IgD-negative memory B cell (primary cell): Measurements from ENCODE around the gene C17orf113. TPM values are rescaled to one million over a fixed set of nuclear protein-coding genes. Genes with fewer than 3 reads are reported as not detected.
"Not testable (repeated sequence)": the region's sequence is repeated elsewhere in the genome, so short reads cannot be mapped to it uniquely, and the experiment has no call there.

Experiments used
- H3K27ac Mint-ChIP-seq, 3 donors: one replicate each; pipeline ENCODE4 v1.8.0; 2020 to 2022; ENCODE audit warnings: mild to moderate bottlenecking in 3 of 3, mixed read lengths in 3 of 3, moderate library complexity in 1 of 3
- H3K27me3 Mint-ChIP-seq: one replicate; pipeline ENCODE4 v1.8.0; 2021; ENCODE audit warnings: mixed read lengths
- H3K36me3 Mint-ChIP-seq: one replicate; pipeline ENCODE4 v1.8.0; 2020; ENCODE audit warnings: mild to moderate bottlenecking, mixed read lengths
- H3K4me1 Mint-ChIP-seq, 3 donors: one replicate each; pipeline ENCODE4 v1.8.0; 2020 to 2022; ENCODE audit warnings: mixed read lengths in 3 of 3, mild to moderate bottlenecking in 1 of 3
- H3K4me3 Mint-ChIP-seq, 4 donors: one replicate each; pipeline ENCODE4 v1.8.0; 2020 to 2022; ENCODE audit warnings: mild to moderate bottlenecking in 4 of 4, mixed read lengths in 4 of 4, moderate library complexity in 3 of 4
- H3K9me3 Mint-ChIP-seq, 3 donors: one replicate each; pipeline ENCODE4 v1.8.0; 2020 to 2021; ENCODE audit warnings: mixed read lengths in 3 of 3, mild to moderate bottlenecking in 1 of 3
- polyA plus RNA-seq: library from polyadenylated mRNA; unstranded; fragments of 300-500 nt; fragmentation: Illumina TruSeq; gene quantifications from one replicate; pipeline ENCODE4 v1.2.3, GENCODE V29; 2021

Gene C17orf113
- polyA plus RNA-seq, 1 donor from 2014 or later = 0.48 TPM

DNA sequence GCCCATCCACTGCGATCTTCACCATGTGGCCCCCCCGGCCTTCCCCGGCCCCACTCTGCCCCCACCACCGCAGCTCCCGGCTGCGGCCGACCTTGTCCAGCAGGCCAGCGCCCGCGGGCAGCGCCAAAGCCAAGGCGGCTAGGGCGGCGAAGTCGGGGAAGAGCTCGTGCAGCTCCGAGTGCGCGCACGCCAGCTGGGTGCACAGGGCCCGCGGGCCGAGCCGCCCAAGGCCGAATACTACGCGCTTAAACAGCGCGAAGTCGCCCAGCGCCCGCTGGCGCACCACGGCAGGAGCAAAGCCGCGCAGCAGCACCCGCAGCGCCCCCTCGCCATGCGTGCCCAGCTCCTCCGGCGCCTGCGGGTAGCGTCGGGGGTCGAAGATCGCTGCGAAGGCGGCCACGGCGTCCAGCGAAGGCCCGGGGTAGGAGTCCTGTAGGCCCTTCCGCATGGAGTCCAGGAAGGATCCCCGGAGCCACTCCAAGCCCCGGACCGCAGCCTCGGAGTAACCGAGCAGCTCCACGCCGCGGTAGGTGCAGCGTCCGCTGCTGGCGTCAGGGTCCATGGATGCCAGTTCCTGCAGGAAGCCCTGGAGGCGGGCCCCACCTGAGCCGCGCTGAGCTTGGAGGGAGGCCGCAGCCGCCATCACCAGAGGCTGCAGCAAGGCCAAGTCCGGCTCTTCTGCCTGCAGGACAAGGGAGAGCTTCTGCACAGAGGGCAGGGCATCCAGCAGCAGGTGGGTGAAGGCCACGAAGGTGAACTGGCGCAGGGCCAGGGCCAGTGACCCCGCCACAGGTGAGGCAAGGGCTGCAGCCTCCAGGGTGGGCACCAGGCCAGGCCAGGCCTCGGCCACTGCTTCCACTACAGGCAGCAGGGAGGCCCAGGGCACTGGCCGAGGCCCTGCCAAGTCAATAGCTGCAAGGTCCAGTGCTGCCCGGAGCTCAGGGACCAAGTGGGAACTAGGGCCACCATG lies 10.3 kb downstream of the C17orf113 start:
- H3K9me3 Mint-ChIP-seq = no peaks in the 10 kb centered on the region
- peaks cover 3% of the 10 kb centered on the region for H3K36me3 Mint-ChIP-seq
- H3K27ac Mint-ChIP-seq = no peak overlapping the region
- H3K4me1 Mint-ChIP-seq = no peaks in the 10 kb centered on the region
- H3K4me3 Mint-ChIP-seq = no peak overlapping the region
- H3K27me3 Mint-ChIP-seq = no peaks in the 10 kb centered on the region

DNA sequence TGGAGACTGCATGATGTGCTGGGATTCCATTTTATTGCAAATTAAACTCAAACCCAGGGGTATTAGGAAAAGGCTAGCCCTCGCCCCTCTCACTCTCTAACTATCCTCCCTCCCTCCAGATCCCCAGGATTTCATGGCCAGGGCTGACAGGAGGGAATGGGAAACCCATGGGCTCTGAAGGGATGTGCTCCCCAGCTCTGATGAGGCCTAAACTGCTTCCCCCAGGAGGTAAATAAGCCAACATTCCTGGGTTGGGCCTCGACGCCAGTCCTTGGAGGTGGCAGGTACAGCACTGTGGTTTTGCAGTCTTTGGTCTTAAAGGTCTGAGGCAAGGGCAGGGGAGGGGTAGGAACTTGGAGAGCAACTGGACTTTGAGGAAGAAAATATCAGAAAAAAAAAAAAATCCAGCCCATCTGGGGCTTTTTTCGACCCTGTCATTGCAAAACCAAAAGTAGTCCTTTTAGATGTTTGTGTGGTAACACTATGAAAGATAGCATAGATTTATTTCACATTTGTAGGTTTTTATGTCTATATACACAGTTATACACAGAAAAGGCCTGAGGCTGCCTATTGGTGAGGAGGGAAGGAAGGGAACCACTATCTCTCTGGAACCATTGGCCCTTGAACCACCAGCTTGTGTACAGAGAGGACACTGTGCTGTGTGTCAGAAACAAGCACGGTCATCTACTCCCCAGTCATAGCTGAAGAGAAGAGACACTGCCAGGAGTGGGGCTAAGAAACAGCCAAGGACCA lies 12.0 kb downstream of the C17orf113 start:
- Mint-ChIP-seq H3K4me3 (no peak overlapping the region), H3K4me1 (peaks cover 0 to 3% (median 2%) of the 10 kb centered on the region in 3 donors), H3K36me3 (peaks cover 3% of the 10 kb centered on the region), H3K9me3 (no peaks in the 10 kb centered on the region), H3K27ac (no peak overlapping the region), H3K27me3 (no peaks in the 10 kb centered on the region)

DNA sequence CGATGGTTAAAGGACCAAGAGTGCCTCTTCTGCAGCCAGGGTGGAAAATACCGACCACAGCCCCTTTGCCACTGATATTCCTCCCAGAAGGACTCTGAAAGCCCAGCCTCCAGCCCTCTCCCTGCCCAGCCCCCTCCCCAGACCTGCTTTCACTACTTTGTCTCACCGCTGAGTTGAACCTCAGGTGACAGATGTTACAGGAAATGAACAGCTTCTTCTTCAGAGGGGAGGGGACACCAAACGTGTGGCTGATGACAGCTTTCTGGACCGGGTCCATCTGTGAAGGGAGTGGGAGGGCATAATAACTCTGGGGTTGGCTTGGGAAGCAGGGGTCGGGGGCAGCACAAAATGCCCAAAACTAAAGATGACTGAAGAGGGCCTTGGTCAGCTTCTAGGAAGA lies 16.3 kb downstream of the C17orf113 start:
- H3K4me1 Mint-ChIP-seq = peaks cover 0 to 3% (median 2%) of the 10 kb centered on the region in 3 donors
- no peak overlapping the region for H3K4me3 Mint-ChIP-seq
- no peaks in the 10 kb centered on the region for H3K9me3 Mint-ChIP-seq
- no peaks in the 10 kb centered on the region for H3K27me3 Mint-ChIP-seq
- H3K27ac Mint-ChIP-seq = no peak overlapping the region
- H3K36me3 Mint-ChIP-seq = peaks cover 1% of the 10 kb centered on the region

DNA sequence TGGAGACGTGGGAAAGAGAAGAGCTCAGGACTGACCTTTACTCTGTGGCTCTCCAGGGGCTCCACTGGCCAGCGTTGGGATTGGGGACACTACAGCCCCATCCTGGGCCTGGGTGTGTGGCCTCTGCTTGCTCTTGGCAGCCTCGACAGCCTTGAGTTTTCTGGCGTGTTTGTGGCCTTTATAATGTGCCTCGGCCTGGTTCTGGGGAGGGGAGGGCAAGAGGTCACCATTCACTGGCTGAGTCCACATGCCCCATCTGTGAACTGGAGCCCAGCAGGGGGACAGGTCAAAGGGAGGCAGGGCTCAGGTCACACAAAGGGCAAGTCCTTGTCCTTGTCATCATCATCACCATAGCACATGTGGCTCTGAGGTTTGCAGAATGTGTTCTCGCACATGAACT lies 18.8 kb downstream of the C17orf113 start:
- Mint-ChIP-seq H3K36me3 (peaks cover 2% of the 10 kb centered on the region), H3K4me1 (peaks cover 0 to 3% (median 2%) of the 10 kb centered on the region in 3 donors), H3K9me3 (no peaks in the 10 kb centered on the region), H3K27me3 (no peaks in the 10 kb centered on the region), H3K27ac (no peak overlapping the region), H3K4me3 (no peak overlapping the region)

DNA sequence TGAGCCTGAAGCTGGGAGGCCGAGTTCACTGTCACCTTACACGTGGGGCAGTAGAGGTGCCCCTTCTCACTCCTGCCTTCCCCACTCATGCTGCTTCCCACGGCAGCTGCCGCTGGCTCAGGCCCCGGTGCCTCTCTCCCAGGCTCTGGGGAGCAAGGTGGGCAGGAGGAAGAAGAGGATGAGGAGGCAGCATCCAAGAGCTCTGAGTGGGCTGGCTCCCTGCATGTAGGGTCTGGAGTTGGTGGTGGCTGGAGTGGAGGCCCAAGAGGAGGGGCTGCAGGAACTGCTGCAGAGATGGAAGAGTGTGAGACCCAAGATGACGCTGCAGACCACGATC lies 21.6 kb downstream of the C17orf113 start:
- no peak overlapping the region for H3K27ac Mint-ChIP-seq
- no peak overlapping the region for H3K4me3 Mint-ChIP-seq
- peaks cover 2% of the 10 kb centered on the region for H3K36me3 Mint-ChIP-seq
- H3K4me1 Mint-ChIP-seq = peaks cover 6 to 8% (median 6%) of the 10 kb centered on the region in 3 donors
- no peaks in the 10 kb centered on the region for H3K27me3 Mint-ChIP-seq
- H3K9me3 Mint-ChIP-seq = no peaks in the 10 kb centered on the region

DNA sequence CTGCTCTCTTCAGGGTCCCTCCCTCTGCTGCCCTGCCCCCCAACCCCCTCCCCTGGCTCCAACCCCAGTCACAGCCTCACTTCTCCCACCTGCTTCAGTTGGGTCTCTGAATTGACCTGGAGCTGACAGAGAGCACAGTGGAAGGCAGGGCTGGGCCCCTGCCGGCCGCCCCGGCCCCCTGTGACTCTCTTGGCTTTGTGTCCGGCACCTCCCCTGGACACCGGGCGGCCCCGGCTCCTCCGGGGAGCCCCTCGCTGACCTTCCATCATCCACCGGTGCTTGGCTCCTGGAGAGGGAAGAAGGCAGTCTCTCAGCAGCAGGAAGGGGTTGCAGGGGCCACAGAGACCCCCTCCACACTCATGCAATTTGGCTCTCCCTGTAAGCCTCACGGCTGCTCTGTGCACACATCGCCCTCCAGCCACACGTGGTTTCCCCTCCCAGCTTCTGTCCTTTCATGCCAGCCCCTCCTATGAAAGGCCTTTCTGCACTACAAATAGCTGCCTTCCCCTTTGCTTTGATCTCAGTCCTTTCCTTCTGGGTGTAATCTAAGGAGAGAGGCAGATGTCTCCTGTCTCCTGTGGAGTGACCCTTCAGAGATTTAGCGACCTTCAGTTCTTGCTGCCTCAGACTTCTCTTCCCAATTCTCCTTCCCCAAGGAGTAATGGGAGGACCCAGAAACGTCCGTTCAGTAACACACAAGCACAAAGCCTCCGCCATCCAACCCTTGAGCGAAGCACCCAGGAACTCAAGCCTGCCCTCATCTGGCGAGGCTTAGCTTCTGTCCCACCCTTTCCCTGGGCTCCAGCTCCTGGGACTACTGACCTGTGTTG lies 22.2 kb downstream of the C17orf113 start:
- H3K27ac Mint-ChIP-seq = no peak overlapping the region
- H3K4me3 Mint-ChIP-seq = peak overlapping the region in 1 of 4 donors; percentile 5
- peaks cover 2% of the 10 kb centered on the region for H3K36me3 Mint-ChIP-seq
- no peaks in the 10 kb centered on the region for H3K27me3 Mint-ChIP-seq
- H3K9me3 Mint-ChIP-seq = no peaks in the 10 kb centered on the region
- peaks cover 5 to 6% (median 6%) of the 10 kb centered on the region in 3 donors for H3K4me1 Mint-ChIP-seq

DNA sequence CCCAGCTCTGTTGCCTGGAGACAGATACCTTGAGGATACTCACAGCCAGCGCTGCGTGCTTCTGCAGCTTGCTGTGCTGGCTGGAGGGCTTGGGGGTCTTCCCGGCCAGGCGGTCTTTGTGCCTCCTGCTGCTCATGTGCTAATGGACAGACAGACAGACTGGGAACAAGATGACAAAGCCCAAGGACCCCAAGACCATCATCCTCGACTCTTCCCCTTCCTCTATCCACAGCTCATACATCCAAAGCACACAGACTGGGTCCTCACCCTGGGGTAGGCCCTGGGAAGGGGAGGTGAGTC lies 22.9 kb downstream of the C17orf113 start:
- no peak overlapping the region for H3K27ac Mint-ChIP-seq
- H3K36me3 Mint-ChIP-seq = peaks cover 2% of the 10 kb centered on the region
- H3K4me3 Mint-ChIP-seq = no peak overlapping the region
- peaks cover 5 to 6% (median 6%) of the 10 kb centered on the region in 3 donors for H3K4me1 Mint-ChIP-seq
- no peaks in the 10 kb centered on the region for H3K27me3 Mint-ChIP-seq
- H3K9me3 Mint-ChIP-seq = no peaks in the 10 kb centered on the region

DNA sequence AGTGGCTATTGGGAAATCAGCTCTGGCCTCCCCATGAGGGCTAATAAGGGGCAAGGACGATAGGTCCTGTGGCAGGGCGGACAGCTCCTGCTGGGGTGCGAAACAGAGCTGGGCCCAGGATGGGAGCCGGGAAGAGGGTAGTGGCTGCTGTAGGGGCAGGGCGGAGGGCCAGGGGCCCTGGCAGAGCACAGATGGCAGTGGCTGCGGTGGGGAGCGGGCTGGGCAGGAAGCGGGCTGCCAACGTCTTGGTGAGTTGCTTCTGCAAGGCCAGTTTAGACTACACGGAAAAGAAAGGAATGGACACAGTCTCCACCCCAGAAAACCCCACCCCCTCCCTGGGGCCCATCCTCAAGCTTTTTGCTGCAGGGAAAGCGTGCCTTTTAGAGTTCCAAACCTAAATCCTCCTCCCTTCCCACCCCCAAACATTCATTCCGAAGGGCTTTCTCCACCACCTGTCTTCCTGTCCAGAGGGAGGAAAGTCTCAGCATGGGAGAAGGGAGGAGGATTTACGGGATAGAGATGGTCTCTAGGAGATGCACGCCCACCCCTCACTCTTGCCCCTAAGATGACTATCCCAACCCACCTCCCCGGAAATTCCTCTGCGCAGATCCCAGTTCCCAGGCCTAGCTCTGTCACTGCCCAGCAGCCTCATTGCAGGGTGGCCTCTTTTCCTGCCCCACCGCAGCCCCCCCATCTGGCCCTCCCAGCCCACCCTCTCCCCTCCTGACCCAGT lies 23.4 kb downstream of the C17orf113 start:
- no peak overlapping the region for H3K27ac Mint-ChIP-seq
- H3K27me3 Mint-ChIP-seq = no peaks in the 10 kb centered on the region
- peaks cover 6 to 9% (median 7%) of the 10 kb centered on the region in 3 donors for H3K4me1 Mint-ChIP-seq
- H3K36me3 Mint-ChIP-seq = peaks cover 3% of the 10 kb centered on the region
- no peak overlapping the region for H3K4me3 Mint-ChIP-seq
- H3K9me3 Mint-ChIP-seq = no peaks in the 10 kb centered on the region

DNA sequence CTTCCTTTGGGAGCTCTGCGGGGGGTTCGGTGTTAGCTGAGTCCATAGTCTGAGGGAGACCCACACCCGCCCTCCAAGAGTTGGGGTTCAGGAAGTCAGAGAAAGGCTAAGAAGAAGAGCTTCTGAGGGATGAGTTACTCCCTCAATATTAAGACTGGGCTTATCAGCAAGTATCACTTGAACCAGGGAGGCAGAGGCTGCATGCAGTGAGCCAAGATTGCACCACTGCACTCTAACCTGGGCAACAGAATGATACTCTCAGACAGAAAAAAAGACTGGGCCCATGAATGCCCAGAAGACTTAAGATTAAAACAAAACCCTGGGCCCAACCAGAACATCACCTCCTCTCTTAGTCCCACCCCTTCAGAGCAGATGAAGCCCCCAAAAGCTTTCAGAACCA lies 24.5 kb downstream of the C17orf113 start:
- Mint-ChIP-seq H3K27ac (peak overlapping the region in 1 of 3 donors; percentile 5), H3K9me3 (no peaks in the 10 kb centered on the region)

DNA sequence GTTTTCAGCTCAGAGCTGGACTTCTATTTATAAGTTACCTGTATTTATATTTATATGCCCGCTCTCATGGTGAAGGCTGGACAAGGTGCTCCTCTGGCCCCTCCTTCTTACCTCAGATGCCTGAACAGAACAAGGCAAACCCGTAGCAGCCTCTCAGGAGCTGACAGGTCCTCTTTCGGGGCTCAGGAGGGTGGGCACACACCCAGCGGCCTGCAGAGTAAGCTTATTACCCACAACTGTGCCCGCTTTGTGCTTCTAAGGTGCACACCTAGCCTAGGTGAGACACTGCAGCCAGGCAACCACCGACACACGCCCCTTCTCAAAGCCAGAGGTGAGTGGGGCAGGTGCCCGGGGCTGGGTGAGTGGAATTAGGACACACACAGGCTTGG lies 25.2 kb downstream of the C17orf113 start:
- H3K4me3 Mint-ChIP-seq = peak overlapping the region in 3 of 4 donors; percentile 79 to 82 (median 79)
- peak overlapping the region in 2 of 3 donors; percentile 78 to 92 for H3K27ac Mint-ChIP-seq
- no peaks in the 10 kb centered on the region for H3K9me3 Mint-ChIP-seq
- H3K36me3 Mint-ChIP-seq = peaks cover 3% of the 10 kb centered on the region
- H3K27me3 Mint-ChIP-seq = no peaks in the 10 kb centered on the region
- H3K4me1 Mint-ChIP-seq = peaks cover 18 to 22% (median 19%) of the 10 kb centered on the region in 3 donors

More for the DNA sequence above, 24.5 kb downstream of the C17orf113 start:
- Mint-ChIP-seq H3K27me3 (no peaks in the 10 kb centered on the region), H3K36me3 (peaks cover 3% of the 10 kb centered on the region), H3K4me1 (peaks cover 13 to 17% (median 13%) of the 10 kb centered on the region in 3 donors), H3K4me3 (no peak overlapping the region)

DNA sequence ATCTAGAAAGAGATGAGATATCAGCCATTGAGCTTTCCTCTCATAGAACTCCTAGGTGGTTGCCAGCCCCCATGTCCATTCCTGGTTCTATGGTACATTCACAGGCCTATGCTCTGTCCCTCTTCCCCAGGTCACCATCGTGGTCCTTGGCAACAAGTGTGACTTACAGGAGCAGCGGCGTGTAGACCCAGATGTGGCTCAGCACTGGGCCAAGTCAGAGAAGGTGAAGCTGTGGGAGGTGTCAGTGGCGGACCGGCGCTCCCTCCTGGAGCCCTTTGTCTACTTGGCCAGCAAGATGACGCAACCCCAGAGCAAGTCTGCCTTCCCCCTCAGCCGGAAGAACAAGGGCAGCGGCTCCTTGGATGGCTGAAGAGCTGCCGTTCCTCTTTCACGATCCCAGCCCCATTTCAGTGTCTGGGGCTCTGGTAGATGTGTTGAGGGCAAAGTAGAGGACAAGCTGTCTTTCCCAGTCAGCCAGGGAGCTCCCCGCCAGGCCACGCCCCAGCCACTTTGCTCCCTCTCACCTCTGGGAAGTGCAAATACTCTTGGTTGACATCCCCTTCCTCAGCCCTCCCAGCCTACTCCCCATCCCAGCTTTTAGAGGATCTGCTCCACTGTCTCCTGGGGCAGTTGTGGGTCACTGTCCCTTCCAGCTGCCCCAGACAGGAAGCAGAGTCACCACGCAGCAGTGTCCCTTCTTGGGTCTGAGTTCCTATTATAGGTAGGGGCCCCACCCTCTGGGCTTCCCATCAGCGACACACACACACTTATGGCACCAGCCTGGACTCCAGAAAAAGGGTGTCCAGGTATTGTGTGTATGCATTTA lies 26.7 kb downstream of the C17orf113 start:
- Mint-ChIP-seq H3K9me3 (no peaks in the 10 kb centered on the region), H3K4me3 (peak overlapping the region in 2 of 4 donors; percentile 25 to 95), H3K4me1 (peaks cover 22 to 27% (median 25%) of the 10 kb centered on the region in 3 donors)

DNA sequence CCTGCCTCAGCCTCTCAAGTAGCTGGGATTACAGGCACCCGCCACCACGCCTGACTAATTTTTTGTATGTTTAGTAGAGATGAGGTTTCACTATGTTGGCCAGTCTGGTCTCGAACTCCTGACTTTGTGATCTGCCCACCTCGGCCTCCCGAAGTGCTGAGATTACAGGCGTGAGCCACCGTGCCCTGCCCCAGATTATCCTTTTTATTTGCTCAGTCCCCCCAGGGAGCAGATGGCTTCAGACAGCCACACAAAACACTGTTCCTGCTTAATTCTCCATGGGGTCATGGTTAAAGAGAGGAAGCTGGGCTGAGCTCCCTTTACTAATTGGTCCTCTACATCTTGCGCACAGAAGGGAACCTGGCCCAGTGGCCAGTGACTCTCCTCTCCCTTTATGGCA lies 29.6 kb downstream of the C17orf113 start:
- H3K9me3 Mint-ChIP-seq, H3K36me3 Mint-ChIP-seq, H3K27me3 Mint-ChIP-seq: not testable (repeated sequence)
- H3K4me1 Mint-ChIP-seq = peaks cover 36 to 43% (median 42%) of the 10 kb centered on the region in 3 donors
- peak overlapping the region in 1 of 3 donors; percentile 86 for H3K27ac Mint-ChIP-seq
- H3K4me3 Mint-ChIP-seq = peak overlapping the region; percentile 73 to 95 (median 82)

More for the DNA sequence above, 26.7 kb downstream of the C17orf113 start:
- no peaks in the 10 kb centered on the region for H3K27me3 Mint-ChIP-seq
- H3K27ac Mint-ChIP-seq = no peak overlapping the region
- peaks cover 1% of the 10 kb centered on the region for H3K36me3 Mint-ChIP-seq

DNA sequence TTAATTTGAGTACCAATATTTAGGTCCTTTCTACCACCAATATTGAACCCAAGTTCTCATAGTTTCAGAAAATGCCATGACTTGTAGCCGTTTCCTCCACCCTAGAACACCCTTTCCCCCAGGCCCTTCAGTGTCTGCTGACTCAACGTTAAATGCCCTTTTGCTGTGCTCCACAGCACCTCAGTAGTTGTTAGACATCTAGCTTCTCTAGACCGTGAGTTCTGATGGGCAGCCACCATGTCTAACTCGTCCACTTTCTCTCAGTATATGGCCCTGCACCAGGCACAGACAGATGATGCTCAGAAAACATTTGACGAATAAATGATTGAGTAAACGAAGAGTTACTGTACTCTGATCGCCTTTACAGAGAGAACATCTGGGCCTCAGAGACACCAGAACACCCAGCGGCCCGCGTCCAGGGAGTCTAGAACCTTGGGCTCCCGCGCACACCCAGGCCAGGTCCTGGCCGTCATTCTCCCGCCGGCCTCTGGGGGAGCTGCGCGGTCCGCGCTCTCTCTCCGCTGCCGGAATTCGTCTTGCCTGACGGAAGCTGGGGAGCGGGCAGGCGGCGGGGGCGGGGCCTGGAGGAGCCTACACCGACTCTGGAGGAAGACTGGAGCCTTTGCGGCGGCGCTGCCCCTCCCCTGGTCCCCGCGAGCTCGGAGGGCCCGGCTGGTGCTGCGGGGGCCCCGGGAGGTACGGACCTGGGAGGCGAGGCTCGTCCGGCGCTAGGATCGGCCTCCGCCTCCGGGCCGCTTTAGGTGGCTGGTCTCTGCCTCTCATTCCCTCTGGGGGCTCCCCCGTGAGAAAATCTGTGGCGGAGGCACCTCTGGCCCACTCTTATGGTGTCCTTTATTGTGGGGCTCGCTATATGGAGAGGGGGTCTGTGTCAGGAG lies 30.6 kb downstream of the C17orf113 start, which contains the start of gene NKIRAS2:
Gene NKIRAS2, plus strand, starts transcription at position 582 of the 896 bp plus-strand sequence. CDS start 1,488 bp downstream, outside the sequence.
- Mint-ChIP-seq H3K4me3 (peak within 1 kb of the TSS; percentile 84 to 99 (median 95)), H3K36me3 (peaks cover 3% of the 10 kb centered on the region), H3K27ac (peak within 1 kb of the TSS; percentile 84 to 94 (median 93)), H3K9me3 (no peaks in the 10 kb centered on the region), H3K27me3 (no peaks in the 10 kb centered on the region), H3K4me1 (peaks cover 42 to 44% (median 43%) of the 10 kb centered on the region in 3 donors)
